Neural cell (in vitro differentiated cells): ENCODE results near the gene FAM193A. TPM values are rescaled to one million over a fixed set of nuclear protein-coding genes. Genes with fewer than 3 reads are reported as not detected.

Experiments used
- H2AFZ ChIP-seq: fragments of 200-600, 300-800 bp; sonication (generic), shearing (Covaris generic); 2 replicates; pipeline ENCODE4 v1.6.0; 2014; ENCODE audit warnings: low read depth, mild to moderate bottlenecking, antibody characterized with exemption, low read length, moderate library complexity
- H3F3A ChIP-seq: fragments of 200-600 bp; shearing (Covaris generic); 2 replicates; pipeline ENCODE4 v1.6.1; 2016; ENCODE audit warnings: mild to moderate bottlenecking, moderate library complexity, mixed read lengths, antibody characterized with exemption, low read length; ENCODE audit not compliant: insufficient read depth, poor library complexity, severe bottlenecking
- H3K27ac ChIP-seq: fragments of 200-600, 300-800 bp; sonication (generic), shearing (Covaris generic); 2 replicates; pipeline ENCODE4 v1.5.1; 2014; ENCODE audit warnings: mild to moderate bottlenecking, low read length, moderate library complexity
- H3K27me3 ChIP-seq: fragments of 300-800, 200-600 bp; sonication (generic), shearing (Covaris generic); 2 replicates; pipeline ENCODE4 v1.6.0; 2014; ENCODE audit warnings: mild to moderate bottlenecking, low read depth, low read length, moderate library complexity; ENCODE audit not compliant: insufficient read depth
- H3K36me3 ChIP-seq: fragments of 300-800, 200-600 bp; sonication (generic), shearing (Covaris generic); 2 replicates; pipeline ENCODE4 v1.5.1; 2014; ENCODE audit warnings: mild to moderate bottlenecking, antibody characterized with exemption, low read length, moderate library complexity; ENCODE audit not compliant: insufficient read depth
- H3K4me2 ChIP-seq: fragments of 300-800, 200-600 bp; sonication (generic), shearing (Covaris generic); 2 replicates; pipeline ENCODE4 v1.6.0; 2014; ENCODE audit warnings: mild to moderate bottlenecking, low read length
- H3K4me3 ChIP-seq: fragments of 300-800, 200-600 bp; sonication (generic), shearing (Covaris generic); 2 replicates; pipeline ENCODE4 v1.5.1; 2014; ENCODE audit warnings: mild to moderate bottlenecking, low read length, moderate library complexity
- H3K79me2 ChIP-seq: fragments of 200-600 bp; shearing (Covaris generic); replicated peaks from 2 replicates; pipeline ENCODE4 v1.6.0; 2014; ENCODE audit warnings: mild to moderate bottlenecking, low read length, moderate library complexity; ENCODE audit not compliant: insufficient read depth
- H3K9ac ChIP-seq: fragments of 300-800, 200-600 bp; sonication (generic), shearing (Covaris generic); 2 replicates; pipeline ENCODE4 v1.6.1; 2016; ENCODE audit warnings: mild to moderate bottlenecking, low read length, mixed read lengths
- H3K9me2 ChIP-seq: fragments of 200-600 bp; shearing (Covaris generic); 2 replicates; pipeline ENCODE4 v1.6.1; 2016; ENCODE audit warnings: mild to moderate bottlenecking, low read length, mixed read lengths; ENCODE audit not compliant: insufficient read depth
- H3K9me3 ChIP-seq: fragments of 200-600, 300-800 bp; sonication (generic), shearing (Covaris generic); 2 replicates; pipeline ENCODE4 v1.6.1; 2016; ENCODE audit warnings: mild to moderate bottlenecking, mixed run types, low read length, moderate library complexity, mixed read lengths
- H4K20me1 ChIP-seq: fragments of 200-600 bp; shearing (Covaris generic); 2 replicates; pipeline ENCODE4 v1.6.1; 2016; ENCODE audit warnings: mild to moderate bottlenecking, mixed run types; ENCODE audit not compliant: insufficient read depth
- EZH2 ChIP-seq: fragments of 200-600, 300-800 bp; shearing (Covaris generic), sonication (generic); IDR thresholded peaks from 2 replicates; pipeline ENCODE4 v1.6.1; 2014; ENCODE audit warnings: antibody characterized with exemption, low read length, borderline replicate concordance, mild to moderate bottlenecking; ENCODE audit not compliant: insufficient read depth, poor library complexity, severe bottlenecking
- POLR2AphosphoS5 ChIP-seq: IDR thresholded peaks from 2 replicates; pipeline ENCODE4 v1.6.1; 2012
- REST ChIP-seq: IDR thresholded peaks from 2 replicates; pipeline ENCODE4 v1.6.1; 2012; ENCODE audit warnings: borderline replicate concordance
- TAF1 ChIP-seq: IDR thresholded peaks from 2 replicates; pipeline ENCODE4 v1.6.1; 2012; ENCODE audit warnings: low read depth
- polyA plus RNA-seq: library from polyadenylated mRNA; depleted of rRNA; stranded (reverse); fragments of >200 nt; gene quantifications from 2 replicates; pipeline ENCODE4 v1.2.3, GENCODE V29; 2014
- small RNA-seq, 3 experiments: library from RNA; depleted of rRNA; stranded (forward); fragments of <200 nt; gene quantifications; one replicate each; pipeline ENCODE3, GENCODE V24; 2012

FAM193A gene
- polyA plus RNA-seq, 1 donor from 2014 or later = 11.6 TPM

- Histone ChIP-seq H4K20me1 (no peaks in the 10 kb centered on the region), H3F3A (no peaks in the 10 kb centered on the region), H3K9me2 (no peaks in the 10 kb centered on the region), H3K27ac (no peak overlapping the region), H3K27me3 (no peaks in the 10 kb centered on the region), H3K4me3 (no peak overlapping the region), H3K79me2 (no peaks in the 10 kb centered on the region), H3K9me3 (no peaks in the 10 kb centered on the region), H3K9ac (no peak overlapping the region), H3K4me2 (no peak overlapping the region), H3K36me3 (no peaks in the 10 kb centered on the region), H2AFZ (no peak overlapping the region)
- TF ChIP-seq POLR2AphosphoS5 = no peak
- TF ChIP-seq TAF1 = no peak
- no peak for TF ChIP-seq REST
- no peak for TF ChIP-seq EZH2
These were observed 245.5 kb downstream of the FAM193A start for GRCh38 chr4:2781911-2782310.

Small RNA genes within 50 kb of the gene (small RNA-seq; reads per million reads assigned to genes)
- gene CR545473.1 (0 reads per million in 3 experiments), gene RF00019 (0 to 1.2 (median 0) reads per million in 3 experiments)

Other genes starting within 250 kb of the FAM193A start
- gene ZFYVE28, start 118.0 kb upstream of the FAM193A start, polyA plus RNA-seq = 2.4 and 2.6 TPM in 2 replicates
- gene CFAP99, start 117.7 kb upstream of the FAM193A start, polyA plus RNA-seq = not detected in 2 replicates
- 48.2 and 67.9 TPM in 2 replicates for gene RNF4, start 67.5 kb upstream of the FAM193A start, polyA plus RNA-seq
- gene TNIP2, start 219.7 kb downstream of the FAM193A start, polyA plus RNA-seq = 13.0 and 17.0 TPM in 2 replicates